ENCODE data around the gene NARS2. TPM values are rescaled to one million over a fixed set of nuclear protein-coding genes. Genes with fewer than 3 reads are reported as not detected.

NARS2 gene
- total and polyA plus RNA-seq, 9 of the 15 experiments (the other 6 are each of a cell fraction or from before 2014, with no cell fraction given), result 26.8 to 48.0 (median 34.2) TPM

GRCh38 chr11:78449866-78450265 lies 124.8 kb downstream of the NARS2 start:
- Histone ChIP-seq H3K9me3 (replicated peaks; ENCODE audit: control insufficient read depth, insufficient read depth, low read depth, low read length) (no peaks in the 10 kb centered on the region; the same call in 1 of the 2 replicates), H3K4me1 (replicated peaks in 1 of 2; ENCODE audit: control insufficient read depth in 2 of 2, insufficient read depth in 2 of 2, low read length in 2 of 2) (0 out of 5 replicates have a peak, but pooled peaks cover 5 to 6% of the 10 kb centered on the region in 2 experiments), H3K79me2 (ENCODE audit: control insufficient read depth, insufficient read depth, low read length) (no peaks in the 10 kb centered on the region), H3K36me3 (ENCODE audit: control insufficient read depth, insufficient read depth, low read length) (no peaks in the 10 kb centered on the region; the same call in 2 of the 3 replicates), H4K20me1 (replicated peaks; ENCODE audit: control insufficient read depth, insufficient read depth, low read length) (no peaks in the 10 kb centered on the region), H3K27me3 (ENCODE audit: control insufficient read depth in 2 of 2, insufficient read depth in 2 of 2, low read length in 2 of 2) (no peaks in the 10 kb centered on the region), H3K9ac (ENCODE audit: insufficient read depth in 1 of 2, low read depth in 2 of 2, low read length in 2 of 2) (no peak overlapping the region), H3K4me3 (no peak overlapping the region), H3K4me2 (ENCODE audit: insufficient read depth, low read length) (no peak overlapping the region), H3K27ac (ENCODE audit: extremely low read depth, low read depth, low read length) (no peak overlapping the region; the same call in 2 of the 3 replicates), H3K9me1 (ENCODE audit: control insufficient read depth, insufficient read depth, low read length) (no peaks in the 10 kb centered on the region), H2AFZ (ENCODE audit: low read depth, low read length) (no peak overlapping the region)
- no peak for ATAC-seq
- BruUV-seq (replicated peaks), result no TSS peak
- in situ Hi-C loops (cut with MboI) (no loop called here), intact Hi-C loops (cut with micrococcal nuclease) (no loop called here)
- WGBS (ENCODE audit: insufficient coverage, low coverage, missing lambda C conversion rate), result 80% methylated on average over 4 of the region's 4 CpGs
- DNase-seq (ENCODE audit: extremely low read depth in 1 of 4, low spot score in 3 of 4), result no peak
- TF ChIP-seq NR2C1 (IDR thresholded peaks at IDR 0.05), result no peak
- no peak for TF ChIP-seq NR2C1 (tag; IDR thresholded peaks at IDR 0.05)
- TF ChIP-seq ESRRB (CRISPR knock-in tag; IDR thresholded peaks at IDR 0.05; ENCODE audit: borderline replicate concordance), result no peak
- TF ChIP-seq KAT8 (IDR thresholded peaks at IDR 0.05; ENCODE audit: low read depth), result no peak
- TF ChIP-seq ZNF311 (CRISPR knock-in tag; IDR thresholded peaks at IDR 0.05), result no peak
- TF ChIP-seq KLF13 (tag; IDR thresholded peaks at IDR 0.05; ENCODE audit: borderline replicate concordance, low read depth), result no peak
- TF ChIP-seq HEY1 (CRISPR knock-in tag; IDR thresholded peaks at IDR 0.05; ENCODE audit: borderline replicate concordance), result no peak
- TF ChIP-seq MECOM (CRISPR knock-in tag; IDR thresholded peaks at IDR 0.05), result no peak
- TF ChIP-seq FOXK1 (CRISPR knock-in tag; IDR thresholded peaks at IDR 0.05; ENCODE audit: borderline replicate concordance), result no peak
- no peak for TF ChIP-seq MEF2A (IDR thresholded peaks at IDR 0.05; ENCODE audit: control insufficient read depth, low read depth, low read length)
- no peak for TF ChIP-seq HBP1 (CRISPR knock-in tag; IDR thresholded peaks at IDR 0.05)
- TF ChIP-seq FOXA3 (CRISPR knock-in tag; conservative IDR thresholded peaks at IDR 0.05 in 1 of 2, IDR thresholded peaks at IDR 0.05 in 1 of 2), result no peak
- TF ChIP-seq DDX20 (tag; IDR thresholded peaks at IDR 0.05; ENCODE audit: low read depth), result no peak
- TF ChIP-seq TFAP4 (CRISPR knock-in tag; IDR thresholded peaks at IDR 0.05; ENCODE audit: borderline replicate concordance), result no peak
- FAIRE-seq, result no peak
- ChIA-PET CTCF (ENCODE audit: low intra/inter-chr PET ratio) (no interaction called here), POLR2A (no interaction called here)

Measured in K562 (cell line).